ENCODE data around the gene DAND5.

Gene DAND5

GRCh38 chr19:12969292-12969988 lies at the start of gene DAND5:
Gene DAND5 (plus strand): TSS chr19:12969576. CDS start chr19:12969661, 85 bp downstream.
- Histone ChIP-seq H3K4me3 (ENCODE audit: low read depth, low read length) (no peak within 1 kb of the TSS), H3K79me2 (no peaks in the 10 kb centered on the region), H3K4me2 (ENCODE audit: low read length) (peak within 1 kb of the TSS; percentile 9), H3K27ac (no peak within 1 kb of the TSS), H3K4me1 (peaks cover 5% of the 10 kb centered on the region), H3K9me3 (ENCODE audit: control insufficient read depth, low read length) (no peaks in the 10 kb centered on the region), H3K9ac (no peak within 1 kb of the TSS), H2AFZ (peak within 1 kb of the TSS; percentile 68), H3K36me3 (ENCODE audit: control insufficient read depth, insufficient read depth, low read length) (no peaks in the 10 kb centered on the region), H3K27me3 (ENCODE audit: control insufficient read depth, insufficient read depth, low read length) (no peaks in the 10 kb centered on the region)
- TF ChIP-seq CTCF (IDR thresholded peaks at IDR 0.05), result no peak

GRCh38 chr19:12921047-12921446 lies 48.3 kb upstream of the DAND5 start:
- no peaks in the 10 kb centered on the region for H3K4me1 ChIP-seq
- H2AFZ ChIP-seq, result no peak overlapping the region
- no peaks in the 10 kb centered on the region for H3K27me3 ChIP-seq (ENCODE audit: control insufficient read depth, insufficient read depth, low read length)
- H3K4me2 ChIP-seq (ENCODE audit: low read length), result no peak overlapping the region
- H3K27ac ChIP-seq, result no peak overlapping the region
- H3K4me3 ChIP-seq (ENCODE audit: low read depth, low read length), result no peak overlapping the region
- H3K79me2 ChIP-seq, result no peaks in the 10 kb centered on the region
- peaks cover 2% of the 10 kb centered on the region for H3K36me3 ChIP-seq (ENCODE audit: control insufficient read depth, insufficient read depth, low read length)
- no peak overlapping the region for H3K9ac ChIP-seq
- H3K9me3 ChIP-seq (ENCODE audit: control insufficient read depth, low read length), result no peaks in the 10 kb centered on the region
- TF ChIP-seq CTCF (IDR thresholded peaks at IDR 0.05), result no peak

GRCh38 chr19:12922959-12923358 lies 46.4 kb upstream of the DAND5 start:
- no peak overlapping the region for H3K9ac ChIP-seq
- no peaks in the 10 kb centered on the region for H3K27me3 ChIP-seq (ENCODE audit: control insufficient read depth, insufficient read depth, low read length)
- no peaks in the 10 kb centered on the region for H3K9me3 ChIP-seq (ENCODE audit: control insufficient read depth, low read length)
- peaks cover 2% of the 10 kb centered on the region for H3K36me3 ChIP-seq (ENCODE audit: control insufficient read depth, insufficient read depth, low read length)
- no peaks in the 10 kb centered on the region for H3K4me1 ChIP-seq
- H3K79me2 ChIP-seq, result no peaks in the 10 kb centered on the region
- TF ChIP-seq CTCF (IDR thresholded peaks at IDR 0.05), result no peak
- H3K4me2 ChIP-seq (ENCODE audit: low read length), result no peak overlapping the region
- H3K27ac ChIP-seq, result no peak overlapping the region
- H3K4me3 ChIP-seq (ENCODE audit: low read depth, low read length), result no peak overlapping the region
- H2AFZ ChIP-seq, result no peak overlapping the region

GRCh38 chr19:12924621-12925310 lies 44.6 kb upstream of the DAND5 start:
- H3K27ac ChIP-seq, result no peak overlapping the region
- peaks cover 2% of the 10 kb centered on the region for H3K36me3 ChIP-seq (ENCODE audit: control insufficient read depth, insufficient read depth, low read length)
- H2AFZ ChIP-seq, result no peak overlapping the region
- no peak overlapping the region for H3K9ac ChIP-seq
- H3K27me3 ChIP-seq (ENCODE audit: control insufficient read depth, insufficient read depth, low read length), result no peaks in the 10 kb centered on the region
- H3K9me3 ChIP-seq (ENCODE audit: control insufficient read depth, low read length), result no peaks in the 10 kb centered on the region
- no peak overlapping the region for H3K4me3 ChIP-seq (ENCODE audit: low read depth, low read length)
- no peaks in the 10 kb centered on the region for H3K4me1 ChIP-seq
- peaks cover 2% of the 10 kb centered on the region for H3K79me2 ChIP-seq
- TF ChIP-seq CTCF (IDR thresholded peaks at IDR 0.05), result no peak
- no peak overlapping the region for H3K4me2 ChIP-seq (ENCODE audit: low read length)
